Activated effector memory CD4-positive, alpha-beta T cell treated with Interleukin-2 at 50 U/mL for 16 hours (primary cell): ENCODE measurements around the gene ZSWIM4.

Source experiments
- DNase-seq: peaks from one replicate; pipeline ENCODE4 v3.0.0-alpha.2; 2020

The ZSWIM4 gene

GRCh38 chr19:13880059-13881043 is 85.1 kb downstream of the ZSWIM4 start:
- peak; percentile 98 for DNase-seq

- no peak for DNase-seq
Observed at GRCh38 chr19:13881251-13881691, 86.0 kb downstream of the ZSWIM4 start.
